H1 (cell line): Measurements from ENCODE around the gene HELQ. TPM values are rescaled to one million over a fixed set of nuclear protein-coding genes. Genes with fewer than 3 reads are reported as not detected.

Source experiments
- ATF3 ChIP-seq: IDR thresholded peaks from 2 replicates; pipeline ENCODE4 v1.6.1; 2011; ENCODE audit warnings: low read depth, mild to moderate bottlenecking, low read length; ENCODE audit not compliant: insufficient read depth
- CBX5 ChIP-seq: fragments of 300-800, 300-1000 bp; sonication (generic); IDR thresholded peaks from 2 replicates; pipeline ENCODE4 v1.7.1; 2016; ENCODE audit warnings: antibody characterized with exemption, low read length, low read depth
- CHD7 ChIP-seq: fragments of 300-600 bp; sonication (generic); IDR thresholded peaks from 2 replicates; pipeline ENCODE4 v1.7.1; 2012; ENCODE audit warnings: low read length, moderate library complexity, mild to moderate bottlenecking, inconsistent platforms; ENCODE audit not compliant: insufficient replicate concordance
- EZH2 ChIP-seq: fragments of 200-600 bp; sonication (generic); IDR thresholded peaks from 2 replicates; pipeline ENCODE4 v1.7.1; 2012; ENCODE audit warnings: low read depth, mild to moderate bottlenecking, moderate library complexity, low read length, inconsistent platforms; ENCODE audit not compliant: severe bottlenecking
- JUN ChIP-seq: IDR thresholded peaks from 2 replicates; pipeline ENCODE4 v1.6.1; 2011; ENCODE audit warnings: low read depth, mild to moderate bottlenecking, improper control_type of control experiment, low read length
- KDM4A ChIP-seq: IDR thresholded peaks from one replicate; pipeline ENCODE4 v1.7.1; 2012; ENCODE audit warnings: low read depth, mild to moderate bottlenecking, moderate library complexity, low read length, inconsistent platforms; ENCODE audit not compliant: severe bottlenecking
- RXRA ChIP-seq: IDR thresholded peaks from 2 replicates; pipeline ENCODE4 v1.6.1; 2011; ENCODE audit warnings: low read depth, mild to moderate bottlenecking, low read length, moderate library complexity; ENCODE audit not compliant: insufficient read depth
- SAP30 ChIP-seq: fragments of 300-600 bp; sonication (generic); IDR thresholded peaks from 2 replicates; pipeline ENCODE4 v1.7.1; 2012; ENCODE audit warnings: low read length, moderate library complexity, mild to moderate bottlenecking, inconsistent platforms; ENCODE audit not compliant: insufficient read depth, insufficient replicate concordance
- polyA plus RNA-seq, 7 experiments: library from polyadenylated mRNA; depleted of rRNA in 3 of 7; stranded (reverse) in 5 of 7; unstranded in 2 of 7; fragments of >200 nt in 5 of 7; fragments of 200-250 nt in 2 of 7; gene quantifications; 1 replicate in 5 of 7; 2 replicates in 1 of 7; 4 replicates in 1 of 7; pipeline versions ENCODE4 v1.2.1 to v1.2.3, GENCODE V29; 2011 to 2013; ENCODE audit warnings: missing spikeins in 2 of 7, mixed read lengths in 2 of 7
- total RNA-seq: library from RNA; stranded (reverse); fragmentation: NEBNext Ultra II Directional; extraction: Animal tissue kit (Norgen Biotek cat#: 25700); gene quantifications from 2 replicates; pipeline ENCODE4 v1.2.1, GENCODE V29; 2021

The HELQ gene
- total and polyA plus RNA-seq, 2 of the 8 experiments (the other 6 are each of a cell fraction or from before 2014, with no cell fraction given) = 4.7 to 9.0 TPM

GRCh38 chr4:83455281-83456183, at the start of gene HELQ, which contains the start of gene MRPS18C (continued):
- TF ChIP-seq CHD7 (no peak), RXRA (no peak), SAP30 (peak; percentile 73), CBX5 (no peak), EZH2 (no peak), JUN (no peak), ATF3 (peak; percentile 96), KDM4A (peak; percentile 74)
